NCI-H1105 treated with DMSO at 0.1 percent for 48 hours (cell line): Measurements from ENCODE around the gene GRPR.

Experiments
- DNase-seq: peaks from one replicate; lab custom pipeline; 2025; lab: John Stamatoyannopoulos, UW

The GRPR gene

GRCh38 chrX:16123222-16123786, at the start of gene GRPR:
Gene GRPR, plus strand, starts transcription at chrX:16123565. Its CDS starts 389 bp downstream, at chrX:16123954.
- DNase-seq, result peak; percentile 73

DNA sequence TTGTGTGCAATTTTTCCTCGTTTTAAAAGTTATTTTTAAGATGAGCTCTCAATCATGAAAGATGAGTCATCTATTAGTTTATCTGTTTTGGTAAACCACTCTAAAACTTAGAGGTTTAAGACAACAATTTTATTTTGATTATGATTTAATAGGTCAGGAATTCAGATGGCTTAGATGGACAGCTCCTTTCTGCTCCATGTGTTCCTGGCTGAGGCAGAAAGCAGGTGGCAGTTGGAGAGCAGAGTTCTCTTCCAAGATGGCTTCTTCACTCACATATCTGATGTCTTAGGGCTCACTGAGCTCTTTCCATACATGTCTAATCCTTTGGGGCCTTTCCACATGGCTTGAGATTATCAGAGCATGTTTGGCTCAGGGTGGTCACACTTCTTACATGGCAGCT, 48.3 kb upstream of the GRPR start:
- no peak for DNase-seq

- DNase-seq, result no peak
Measured at GRCh38 chrX:16076834-16077233, 46.5 kb upstream of the GRPR start.

DNA sequence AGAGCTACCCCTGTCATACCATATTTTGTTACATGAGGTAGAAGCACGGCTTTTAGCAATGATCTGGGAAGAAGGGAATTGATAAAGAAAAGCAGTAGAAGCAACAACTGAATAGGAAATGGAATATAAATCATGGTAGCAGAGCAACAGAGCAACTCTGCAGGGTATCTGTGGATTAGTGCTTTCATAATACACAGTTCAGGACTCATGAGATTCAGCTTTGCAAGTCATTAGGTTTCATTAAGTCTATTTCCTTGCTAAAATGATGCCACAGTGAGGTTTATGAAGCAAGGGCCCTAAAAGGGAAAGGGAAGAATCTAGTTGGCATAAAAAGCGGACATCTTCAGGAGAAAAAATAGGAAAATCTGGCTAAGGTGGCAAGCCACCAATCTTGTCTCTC, 45.6 kb upstream of the GRPR start:
- no peak for DNase-seq

GRCh38 chrX:16081357-16081756, 42.0 kb upstream of the GRPR start:
- no peak for DNase-seq

GRCh38 chrX:16082470-16083085, 40.8 kb upstream of the GRPR start:
- DNase-seq, result no peak

DNA sequence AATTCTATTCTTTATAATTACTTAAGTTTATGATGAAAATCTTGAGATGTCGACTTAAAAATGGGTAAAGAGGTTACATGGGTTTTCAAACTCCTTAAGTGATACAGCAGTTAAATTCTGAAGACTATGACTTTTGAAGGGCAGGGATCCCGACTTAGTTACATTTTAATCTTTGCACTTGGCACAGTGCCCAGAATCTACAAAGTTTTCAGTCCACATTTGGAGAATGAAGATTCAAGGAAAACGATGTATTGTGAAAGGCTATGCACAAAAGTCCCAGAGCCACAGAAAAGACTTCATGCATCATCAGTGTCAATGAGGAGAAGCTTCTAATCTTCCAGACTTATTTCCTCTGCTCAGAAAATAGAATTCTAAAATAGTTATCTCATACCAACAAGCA, 36.3 kb upstream of the GRPR start:
- no peak for DNase-seq

DNA sequence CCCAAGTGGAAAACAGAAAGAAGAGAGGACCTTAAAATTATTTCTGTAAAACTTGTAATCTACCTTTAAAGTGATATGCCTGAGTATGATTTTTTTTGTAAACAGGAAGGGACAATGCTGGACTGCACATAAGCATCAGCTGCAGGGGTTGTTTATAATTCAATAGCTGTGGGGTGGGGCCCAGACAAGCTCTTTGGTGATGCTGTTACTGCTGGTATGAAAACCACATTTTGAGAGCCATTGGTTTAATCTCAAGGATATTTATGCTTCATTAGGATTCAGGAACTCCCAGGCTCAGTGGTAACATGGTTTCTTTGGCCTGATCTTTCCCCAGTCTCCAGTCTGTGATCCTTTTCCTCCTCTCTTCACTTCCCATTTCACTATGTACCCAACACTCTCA, 34.3 kb upstream of the GRPR start:
- DNase-seq, result no peak

- DNase-seq, result no peak
Measured at GRCh38 chrX:16096141-16096540, 27.2 kb upstream of the GRPR start.

DNA sequence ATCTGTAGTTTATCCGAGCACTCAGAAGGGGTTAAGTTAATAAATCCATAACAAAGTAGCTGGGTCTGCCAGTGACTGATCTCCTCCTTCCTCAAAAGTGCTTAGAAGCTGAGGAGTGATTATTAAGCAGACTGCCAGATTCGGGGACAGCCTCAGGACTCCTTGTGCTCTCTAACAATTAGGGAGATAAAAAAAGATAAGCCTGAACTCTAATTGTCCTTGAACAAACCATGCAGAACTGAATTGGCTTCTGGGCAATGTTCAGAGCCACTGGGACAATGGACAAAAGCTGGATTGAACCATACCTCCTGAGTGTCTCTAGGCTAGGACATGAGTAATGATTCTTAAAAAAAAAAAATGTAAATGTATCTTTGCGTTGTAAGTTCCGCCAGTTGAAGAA, 22.7 kb upstream of the GRPR start:
- no peak for DNase-seq

GRCh38 chrX:16101581-16101980, 21.8 kb upstream of the GRPR start:
- no peak for DNase-seq

DNA sequence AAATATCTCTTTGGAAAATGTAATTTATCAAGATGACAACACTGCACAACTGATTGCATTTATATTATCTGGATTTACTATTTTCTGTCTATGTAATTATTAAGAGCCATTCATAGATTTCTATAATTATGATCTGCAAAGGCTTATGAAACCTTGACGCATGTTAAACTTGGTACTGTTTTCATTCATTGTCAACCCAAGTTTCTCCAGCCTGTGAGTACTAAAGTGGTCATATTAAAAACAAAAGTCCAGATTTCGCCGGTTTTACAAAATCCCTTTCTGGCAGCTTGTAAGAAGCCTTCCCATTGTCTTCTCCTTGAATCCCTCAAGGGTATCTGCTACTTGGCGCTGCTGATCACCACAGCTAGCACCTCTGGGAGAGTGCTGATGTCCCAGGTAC, 19.7 kb upstream of the GRPR start:
- DNase-seq, result no peak

DNA sequence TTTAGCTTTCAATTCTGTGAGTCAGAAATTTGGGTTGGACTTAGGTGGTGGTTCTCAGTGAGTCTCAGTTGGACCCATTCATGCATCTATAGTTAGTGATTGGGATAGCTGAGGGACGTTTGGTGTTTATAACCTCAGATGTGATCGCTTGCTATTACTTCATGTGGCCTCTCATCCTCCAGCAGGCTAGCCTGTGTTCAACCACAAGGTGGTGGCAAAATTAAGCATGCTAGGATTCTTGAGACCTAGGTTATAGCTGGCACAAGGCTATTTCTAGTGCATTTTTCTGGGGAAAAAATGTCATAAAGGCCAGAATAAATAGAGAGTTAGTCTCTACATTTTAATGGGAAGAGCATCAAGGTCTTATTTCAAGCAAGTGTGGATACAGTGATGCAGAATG, 10.9 kb upstream of the GRPR start:
- DNase-seq, result no peak

DNA sequence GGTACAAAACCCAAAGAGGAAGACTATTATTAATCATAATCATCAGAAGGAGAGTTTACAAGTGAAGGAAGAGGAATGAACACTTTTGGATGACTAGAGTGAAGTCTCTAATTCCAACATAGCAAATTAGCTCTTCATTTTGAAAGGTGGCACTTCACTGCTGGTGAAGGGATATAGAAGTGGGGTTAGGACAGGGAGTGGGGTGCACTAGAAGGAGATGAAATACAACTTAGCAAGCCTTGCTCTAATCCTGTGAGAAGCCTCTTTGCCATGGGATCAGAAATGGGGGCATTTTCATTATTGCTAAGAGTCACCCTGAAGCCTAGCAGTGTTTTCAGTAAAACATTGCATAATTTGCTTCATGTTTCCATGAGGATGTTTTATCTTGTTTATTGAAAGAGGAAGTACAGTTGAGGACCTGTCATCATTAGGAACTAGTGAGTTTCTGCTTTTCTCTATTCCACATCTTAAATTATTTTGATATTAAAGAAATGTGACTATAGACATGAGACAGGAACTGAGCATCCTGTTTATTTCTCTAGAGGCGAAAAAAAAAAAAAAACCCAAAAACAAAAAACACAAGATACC, 9.3 kb upstream of the GRPR start:
- DNase-seq, result no peak

- no peak for DNase-seq
Measured at GRCh38 chrX:16114611-16115010, 8.8 kb upstream of the GRPR start.

GRCh38 chrX:16119353-16120220, 3.8 kb upstream of the GRPR start:
- DNase-seq, result no peak

DNA sequence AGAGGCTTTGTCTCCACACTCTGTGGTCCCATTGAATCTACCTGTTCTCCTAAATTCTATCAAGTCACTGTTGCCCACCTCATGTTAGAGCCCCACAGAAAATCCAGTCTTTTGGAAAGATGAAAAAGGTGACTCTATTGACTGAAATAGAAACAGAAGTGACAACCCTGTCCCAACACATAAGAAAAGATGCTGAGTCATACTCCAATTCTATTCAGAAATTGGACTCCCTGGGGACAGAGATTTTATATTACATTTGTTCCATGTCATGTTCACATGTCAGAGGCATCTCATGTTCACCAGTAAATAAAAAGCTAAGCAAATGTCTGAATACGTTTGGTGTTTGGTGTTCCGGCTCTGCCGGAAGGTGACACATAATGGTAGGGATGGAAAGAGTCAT, 2.9 kb upstream of the GRPR start:
- DNase-seq, result no peak

DNA sequence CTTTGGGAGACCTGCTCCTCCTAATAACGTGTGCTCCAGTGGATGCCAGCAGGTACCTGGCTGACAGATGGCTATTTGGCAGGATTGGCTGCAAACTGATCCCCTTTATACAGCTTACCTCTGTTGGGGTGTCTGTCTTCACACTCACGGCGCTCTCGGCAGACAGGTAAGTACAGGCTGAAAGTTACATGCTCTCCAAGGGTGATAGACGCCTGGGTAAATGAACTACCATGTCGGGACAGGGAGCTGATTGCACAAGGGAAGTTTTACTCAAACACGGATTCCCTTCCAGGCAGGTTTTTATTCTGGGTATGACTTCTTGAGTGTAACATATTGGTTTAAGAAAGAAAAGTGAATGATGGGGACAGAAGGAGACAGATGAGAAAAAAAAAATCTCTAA, 836 bp downstream of the GRPR start:
- DNase-seq, result no peak

GRCh38 chrX:16125520-16126149, 2.3 kb downstream of the GRPR start:
- DNase-seq, result peak; percentile 27

- DNase-seq, result no peak
Measured at GRCh38 chrX:16130707-16131106, 7.3 kb downstream of the GRPR start.

- DNase-seq, result no peak
Measured at GRCh38 chrX:16134936-16135335, 11.6 kb downstream of the GRPR start.

GRCh38 chrX:16136080-16136479, 12.7 kb downstream of the GRPR start:
- no peak for DNase-seq
